ENCODE data around the gene DQX1. TPM values are rescaled to one million over a fixed set of nuclear protein-coding genes. Genes with fewer than 3 reads are reported as not detected.
"Not testable (repeated sequence)": the region's sequence is repeated elsewhere in the genome, so short reads cannot be mapped to it uniquely, and the experiment has no call there.

The DQX1 gene
- total RNA-seq, 2 experiments from 2014 or later: 0.33 to 0.45 TPM

DNA sequence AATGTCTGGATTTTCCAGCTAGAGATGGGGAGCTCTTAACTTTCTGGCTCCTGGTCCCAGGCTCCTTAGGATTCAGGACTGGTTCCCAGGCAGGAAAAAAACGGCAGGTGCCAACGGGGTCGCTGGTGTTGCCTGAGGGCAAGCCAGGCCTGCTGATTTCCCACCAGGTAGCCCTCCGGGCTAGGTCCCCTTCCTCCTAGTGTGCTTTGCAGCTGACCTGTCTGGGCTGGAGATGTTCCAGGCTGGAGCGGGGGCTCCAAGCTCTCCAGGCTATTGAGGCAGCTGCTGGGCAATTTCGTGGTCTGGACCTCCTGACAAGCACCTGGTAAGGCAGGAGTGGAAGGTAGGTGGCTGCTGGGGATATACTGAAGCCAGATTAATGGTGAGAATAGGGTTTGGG is 51.5 kb downstream of the DQX1 start:
- ChIA-PET CTCF (interaction anchor here (0.9 to 1.7 kb wide), 3 partner anchors 9 to 92 kb away, joined by 3 to 8 read pairs (median 3); partner anchors contain the start of genes CCDC142, TTC31 and WBP1), POLR2A (interaction anchor here (1.2 to 4.0 kb wide), 4 partner anchors 7 to 55 kb away, joined by 3 to 81 read pairs (median 8); partner anchors contain the start of genes AUP1, CCDC142, HTRA2 and TTC31)
- H3K36me3 Mint-ChIP-seq (ENCODE audit: low read depth): peaks cover 52% of the 10 kb centered on the region
- H3K9me3 Mint-ChIP-seq: no peaks in the 10 kb centered on the region
- H3K27me3 Mint-ChIP-seq: no peaks in the 10 kb centered on the region
- H3K4me1 Mint-ChIP-seq: peaks cover 44% of the 10 kb centered on the region
- peak overlapping the region; percentile 31 for H3K27ac Mint-ChIP-seq
- no peak for DNase-seq
- H3K4me3 Mint-ChIP-seq: no peak overlapping the region

- POLR2A ChIA-PET: interaction anchor here (0.7 to 4.0 kb wide), 20 partner anchors 8 to 644 kb away, joined by 3 to 81 read pairs (median 4); partner anchors contain the start of genes AUP1, CCDC142, DQX1 and HTRA2
- Mint-ChIP-seq H3K9me3 (no peaks in the 10 kb centered on the region), H3K36me3 (ENCODE audit: low read depth) (peaks cover 47% of the 10 kb centered on the region), H3K4me1 (peaks cover 38% of the 10 kb centered on the region), H3K27me3 (no peaks in the 10 kb centered on the region), H3K27ac (peak overlapping the region; percentile 98), H3K4me3 (peak overlapping the region; percentile 97)
- no peak for DNase-seq
- CTCF ChIA-PET: interaction anchor here (0.8 to 2.9 kb wide), 10 partner anchors 10 to 116 kb away, joined by 3 to 34 read pairs (median 6); partner anchors contain the start of genes AUP1, CCDC142, DQX1 and HTRA2
Observed at GRCh38 chr2:74472945-74473258, 53.1 kb downstream of the DQX1 start.

GRCh38 chr2:74472086-74472944 is 53.7 kb downstream of the DQX1 start, which contains the start of gene MRPL53:
Gene MRPL53 (minus strand): TSS chr2:74472680. CDS start chr2:74472660, 20 bp downstream.
- POLR2A ChIA-PET: interaction anchor here (0.7 to 4.0 kb wide), 21 partner anchors 7 to 644 kb away, joined by 3 to 81 read pairs (median 4); partner anchors contain the start of genes AUP1, CCDC142, DQX1 and HTRA2
- CTCF ChIA-PET: interaction anchor here (0.7 to 2.9 kb wide), 13 partner anchors 10 to 116 kb away, joined by 3 to 34 read pairs (median 5); partner anchors contain the start of genes AUP1, CCDC142, DQX1 and HTRA2
- H3K36me3 Mint-ChIP-seq (ENCODE audit: low read depth): peaks cover 44% of the 10 kb centered on the region
- no peaks in the 10 kb centered on the region for H3K27me3 Mint-ChIP-seq
- no peaks in the 10 kb centered on the region for H3K9me3 Mint-ChIP-seq
- peak; percentile 97 for DNase-seq
- H3K27ac Mint-ChIP-seq: peak within 1 kb of the TSS; percentile 98
- H3K4me3 Mint-ChIP-seq: peak within 1 kb of the TSS; percentile 97
- H3K4me1 Mint-ChIP-seq: peaks cover 36% of the 10 kb centered on the region

DNA sequence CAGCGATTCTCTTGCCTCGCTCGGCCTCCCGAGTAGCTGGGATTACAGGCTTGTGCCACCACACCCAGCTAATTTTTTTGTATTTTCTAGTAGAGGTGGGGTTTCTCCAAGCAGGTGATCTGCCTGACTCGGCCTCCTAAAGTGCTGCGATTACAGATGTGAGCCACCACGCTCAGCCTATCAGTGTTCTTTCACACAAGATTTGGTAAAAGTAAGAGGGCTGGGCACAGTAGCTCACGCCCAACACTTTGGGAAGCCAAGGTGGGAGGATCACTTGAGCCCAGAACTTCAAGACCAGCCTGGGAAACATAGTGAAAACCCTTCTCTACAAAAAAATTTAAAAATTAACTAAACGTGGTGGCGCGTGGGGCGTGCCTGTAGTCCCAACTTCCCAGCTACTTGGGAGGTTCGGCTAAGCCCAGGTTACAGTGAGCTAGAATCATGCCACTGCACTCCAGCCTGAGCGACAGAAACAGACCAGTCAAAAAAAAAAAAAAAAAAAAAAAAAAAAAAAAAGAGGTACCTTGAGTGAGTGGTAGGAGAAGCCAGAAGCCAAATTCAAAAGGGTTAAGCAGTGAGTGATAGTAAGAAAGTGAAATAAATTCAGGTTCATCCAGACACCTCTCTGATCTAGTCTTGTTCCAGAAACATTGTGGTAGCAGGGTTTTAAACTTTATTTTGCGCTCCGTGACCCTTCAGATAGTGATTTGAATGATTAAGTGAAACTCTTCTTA is 54.5 kb downstream of the DQX1 start:
- ChIA-PET POLR2A (interaction anchor here (1.2 to 4.0 kb wide), 8 partner anchors 10 to 264 kb away, joined by 3 to 81 read pairs (median 11); partner anchors contain the start of genes AUP1, CCDC142, HTRA2 and LBX2), CTCF (interaction anchor here (0.6 to 2.9 kb wide), 8 partner anchors 11 to 117 kb away, joined by 3 to 34 read pairs (median 4); partner anchors contain the start of genes CCDC142, INO80B, TTC31 and WBP1)
- peaks cover 39% of the 10 kb centered on the region for H3K36me3 Mint-ChIP-seq (ENCODE audit: low read depth)

DNA sequence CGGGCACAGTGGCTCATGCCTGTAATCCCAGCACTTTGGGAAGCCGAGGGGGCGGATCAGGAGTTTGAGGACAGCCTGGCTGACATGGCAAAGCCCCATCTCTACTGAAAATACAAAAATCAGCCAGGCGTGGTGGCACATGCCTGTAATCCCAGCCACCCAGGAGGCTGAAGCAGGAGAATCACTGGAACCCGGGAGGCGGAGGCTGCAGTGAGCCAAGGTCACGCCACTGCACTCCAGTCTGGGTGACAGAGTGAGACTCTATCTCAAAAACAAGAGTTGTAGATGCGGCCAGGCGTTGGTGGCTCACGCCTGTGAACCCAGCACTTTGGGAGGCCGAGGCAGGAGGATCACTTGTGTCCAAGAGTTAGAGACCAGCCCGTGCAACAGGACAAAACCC is 55.3 kb downstream of the DQX1 start:
- ChIA-PET CTCF (interaction anchor here (0.6 to 2.9 kb wide), 6 partner anchors 12 to 115 kb away, joined by 3 to 34 read pairs (median 4); partner anchors contain the start of genes CCDC142, INO80B, TTC31 and WBP1), POLR2A (interaction anchor here (2.0 to 4.0 kb wide), 4 partner anchors 11 to 28 kb away, joined by 5 to 81 read pairs (median 24); partner anchors contain the start of genes CCDC142, LBX2, TTC31 and WBP1)
- DNase-seq, H3K9me3 Mint-ChIP-seq, H3K27me3 Mint-ChIP-seq: not testable (repeated sequence)
- peak overlapping the region; percentile 83 for H3K27ac Mint-ChIP-seq
- H3K36me3 Mint-ChIP-seq (ENCODE audit: low read depth): peaks cover 39% of the 10 kb centered on the region
- H3K4me3 Mint-ChIP-seq: peak overlapping the region; percentile 60
- H3K4me1 Mint-ChIP-seq: peaks cover 43% of the 10 kb centered on the region

More for the DNA sequence above, 54.5 kb downstream of the DQX1 start:
- no peaks in the 10 kb centered on the region for H3K27me3 Mint-ChIP-seq
- no peak for DNase-seq
- peak overlapping the region; percentile 97 for H3K4me3 Mint-ChIP-seq
- H3K4me1 Mint-ChIP-seq: peaks cover 39% of the 10 kb centered on the region
- H3K27ac Mint-ChIP-seq: peak overlapping the region; percentile 98
- no peaks in the 10 kb centered on the region for H3K9me3 Mint-ChIP-seq

Other genes with a start within 250 kb of the DQX1 start
- 1 to 10 TPM; 2.5 to 3.4 TPM for gene SLC4A5, start 182.8 kb downstream of the DQX1 start, total RNA-seq
- gene DCTN1, start 145.9 kb downstream of the DQX1 start, total RNA-seq: 10 to 100 TPM; 88.9 to 99.7 TPM
- 1 to 10 TPM; 1.2 to 1.6 TPM for gene C2orf81, start 104.6 kb downstream of the DQX1 start, total RNA-seq
- 100 to 1,000 TPM; 102 to 105 TPM for gene WDR54, start 104.5 kb downstream of the DQX1 start, total RNA-seq
- 1 to 10 TPM; 1.1 TPM for gene RTKN, start 84.3 kb downstream of the DQX1 start, total RNA-seq
- 10 to 100 TPM; 39.8 to 40.3 TPM for gene INO80B, start 71.1 kb downstream of the DQX1 start, total RNA-seq
- gene WBP1, start 67.8 kb downstream of the DQX1 start, total RNA-seq: 10 to 100 TPM; 58.3 to 60.4 TPM
- gene MOGS, start 60.8 kb downstream of the DQX1 start, total RNA-seq: 10 to 100 TPM; 70.3 to 73.1 TPM
- gene MRPL53, start 53.6 kb downstream of the DQX1 start, total RNA-seq: 100 to 1,000 TPM; 115 to 126 TPM
- gene CCDC142, start 43.2 kb downstream of the DQX1 start, total RNA-seq: 10 to 100 TPM; 20.9 to 25.0 TPM
- 10 to 100 TPM; 42.3 to 42.9 TPM for gene TTC31, start 43.1 kb downstream of the DQX1 start, total RNA-seq
- 1 to 10 TPM; 1.2 to 1.8 TPM for gene LBX2, start 26.6 kb downstream of the DQX1 start, total RNA-seq
- gene PCGF1, start 18.5 kb downstream of the DQX1 start, total RNA-seq: 10 to 100 TPM; 23.0 to 31.4 TPM
- 1 to 10 TPM; 2.6 to 3.3 TPM for gene TLX2, start 11.8 kb downstream of the DQX1 start, total RNA-seq
- gene AUP1, start 3.5 kb upstream of the DQX1 start, total RNA-seq: 100 to 1,000 TPM; 118 to 119 TPM
- gene HTRA2, start 3.7 kb upstream of the DQX1 start, total RNA-seq: 10 to 100 TPM; 49.2 to 51.1 TPM
- gene LOXL3, start 27.7 kb upstream of the DQX1 start, total RNA-seq: under 1 TPM; 0.60 to 0.70 TPM
- 10 to 100 TPM; 45.2 to 46.8 TPM for gene DOK1, start 28.5 kb upstream of the DQX1 start, total RNA-seq
- gene M1AP, start 122.1 kb upstream of the DQX1 start, total RNA-seq: not detected
- 1 to 10 TPM; 6.6 to 8.2 TPM for gene SEMA4F, start 128.0 kb upstream of the DQX1 start, total RNA-seq